Stomach (tissue), 9 donors: ENCODE data around the gene PRSS27. TPM values are rescaled to one million over a fixed set of nuclear protein-coding genes. Genes with fewer than 3 reads are reported as not detected.
"Not testable (repeated sequence)": the region's sequence is repeated elsewhere in the genome, so short reads cannot be mapped to it uniquely, and the experiment has no call there.

ENCODE experiments used
- DNase-seq, 2 donors: peaks; one replicate each; pipeline versions ENCODE4 v3.0.0 to v3.0.0-alpha.2; 2013 to 2019
- H3K27ac ChIP-seq, 5 donors: fragments of 200-600 bp in 4 of 5; sonication (generic) in 4 of 5; one replicate each; pipeline ENCODE4 v1.5.1; 2013 to 2019; ENCODE audit warnings: mild to moderate bottlenecking in 1 of 5, moderate library complexity in 1 of 5
- H3K27me3 ChIP-seq, 3 donors: fragments of 200-600 bp; sonication (generic); one replicate each; pipeline ENCODE4 v1.5.1; 2017 to 2019; ENCODE audit warnings: mixed run types in 1 of 3
- H3K36me3 ChIP-seq, 4 donors: fragments of 200-600 bp; sonication (generic); 1 replicate in 3 of 4; 2 replicates in 1 of 4; pipeline ENCODE4 v1.5.1; 2016 to 2019
- H3K4me1 ChIP-seq, 4 donors: fragments of 200-600 bp; sonication (generic); one replicate each; pipeline ENCODE4 v1.5.1; 2016 to 2019
- H3K4me3 ChIP-seq, 4 donors: fragments of 200-600 bp; sonication (generic) in 3 of 4; one replicate each; pipeline ENCODE4 v1.5.1; 2016 to 2019; ENCODE audit warnings: mild to moderate bottlenecking in 1 of 4
- H3K9me3 ChIP-seq, 4 donors: fragments of 200-600 bp; sonication (generic); one replicate each; pipeline ENCODE4 v1.5.1; 2016 to 2019
- CTCF ChIP-seq, 7 experiments: fragments of 450-650 bp in 4 of 7; fragments of 200-600 bp in 3 of 7; sonication (generic) in 3 of 7; IDR thresholded peaks; one replicate each; pipeline ENCODE4 v1.5.1; 2016 to 2019; ENCODE audit warnings: antibody characterized with exemption in 7 of 7, control low read depth in 2 of 7, mild to moderate bottlenecking in 1 of 7
- EP300 ChIP-seq: sonication (generic); formaldehyde crosslinking; IDR thresholded peaks from one replicate; pipeline ENCODE4 v1.6.1; 2017; ENCODE audit warnings: antibody characterized with exemption
- POLR2A ChIP-seq, 4 donors: fragments of 450-650 bp; IDR thresholded peaks; one replicate each; pipeline ENCODE4 v1.6.1; 2016; ENCODE audit warnings: antibody characterized with exemption in 4 of 4, control low read depth in 2 of 4, mild to moderate bottlenecking in 1 of 4, moderate library complexity in 1 of 4
- POLR2AphosphoS5 ChIP-seq, 3 donors: sonication (generic); formaldehyde crosslinking; IDR thresholded peaks; one replicate each; pipeline ENCODE4 v1.6.1; 2016; ENCODE audit warnings: antibody characterized with exemption in 3 of 3
- WGBS, 5 donors: extraction: QIAGEN DNeasy Blood & Tissue Kit in 3 of 5; methylation state at CpG; one replicate each; pipeline versions ENCODE4 v1.1.5 to v1.1.7; 2013 to 2018; 5-methylcytosine and 5-hydroxymethylcytosine counted together
- intact Hi-C: fragments of 100-400 bp; cut with DNase I; formaldehyde crosslinking; loops from one replicate; pipeline ENCODE4 v1.15.1; 2023; ENCODE audit warnings: low total_unique reads
- polyA plus RNA-seq, 3 donors: library from polyadenylated mRNA; stranded (reverse); fragments of 200-250 nt; gene quantifications; one replicate each; pipeline ENCODE4 v1.2.3, GENCODE V29; 2013
- total RNA-seq, 5 donors: library from RNA; depleted of rRNA; stranded (reverse); fragments of >200 nt; gene quantifications; one replicate each; pipeline versions ENCODE4 v1.1.0 to v1.2.3, GENCODE V29; 2014 to 2016
- donor health status: healthy with polysubstance abuse.
- donor health status: Bipolar disorder and iron deficiency.
- donor health status: healthy.

PRSS27 gene
- total and polyA plus RNA-seq, 8 donors: 0.50 to 74.4 (median 0.66) TPM; not detected in 4

- peak in 1 of 2 donors; percentile 80 for DNase-seq
- H3K27ac ChIP-seq: peak overlapping the region in 1 of 5 donors; percentile 35
- no peaks in the 10 kb centered on the region for H3K9me3 ChIP-seq
- intact Hi-C loops: no loop called here
- peaks cover 0 to 41% (median 30%) of the 10 kb centered on the region in 4 donors for H3K36me3 ChIP-seq
- H3K4me1 ChIP-seq: peaks cover 35 to 53% (median 42%) of the 10 kb centered on the region in 4 donors
- no peak for TF ChIP-seq POLR2AphosphoS5 (IDR thresholded peaks at IDR 0.05)
- no peak for TF ChIP-seq CTCF (IDR thresholded peaks at IDR 0.05)
- H3K27me3 ChIP-seq: no peaks in the 10 kb centered on the region
- H3K4me3 ChIP-seq: no peak overlapping the region
- 63 to 81% (median 69%) methylated on average over 12 to 29 of the region's 29 CpGs for WGBS, 5 donors
These were observed 28.4 kb downstream of the PRSS27 start for GRCh38 chr16:2691491-2692248.

- intact Hi-C loops: no loop called here
- WGBS, 5 donors: 94 to 97% (median 97%) methylated on average over 11 of the region's 11 CpGs
- no peak overlapping the region for H3K4me3 ChIP-seq
- H3K27me3 ChIP-seq: no peaks in the 10 kb centered on the region
- H3K4me1 ChIP-seq: peaks cover 35 to 53% (median 42%) of the 10 kb centered on the region in 4 donors
- peaks cover 0 to 37% (median 27%) of the 10 kb centered on the region in 4 donors for H3K36me3 ChIP-seq
- no peak for TF ChIP-seq POLR2A (IDR thresholded peaks at IDR 0.05)
- TF ChIP-seq CTCF (IDR thresholded peaks at IDR 0.05): no peak
- no peak for TF ChIP-seq POLR2AphosphoS5 (IDR thresholded peaks at IDR 0.05)
- TF ChIP-seq EP300: no peak
- DNase-seq: no peak
- no peak overlapping the region for H3K27ac ChIP-seq
- no peaks in the 10 kb centered on the region for H3K9me3 ChIP-seq
These were observed 29.2 kb downstream of the PRSS27 start for GRCh38 chr16:2690852-2691251.

- intact Hi-C loops: no loop called here
- no peak overlapping the region for H3K27ac ChIP-seq
- no peak for DNase-seq
- H3K36me3 ChIP-seq: peaks cover 0 to 37% (median 27%) of the 10 kb centered on the region in 4 donors
- WGBS, 5 donors: 78 to 87% (median 85%) methylated on average over 25 to 36 of the region's 36 CpGs
- no peak for TF ChIP-seq EP300
- no peak for TF ChIP-seq CTCF (IDR thresholded peaks at IDR 0.05)
- no peak for TF ChIP-seq POLR2AphosphoS5 (IDR thresholded peaks at IDR 0.05)
- no peak for TF ChIP-seq POLR2A (IDR thresholded peaks at IDR 0.05)
- no peak overlapping the region for H3K4me3 ChIP-seq
- H3K9me3 ChIP-seq: no peaks in the 10 kb centered on the region
- H3K4me1 ChIP-seq: peaks cover 35 to 53% (median 42%) of the 10 kb centered on the region in 4 donors
- H3K27me3 ChIP-seq: no peaks in the 10 kb centered on the region
These were observed 29.8 kb downstream of the PRSS27 start for GRCh38 chr16:2689968-2690801.

GRCh38 chr16:2689422-2689821 is 30.6 kb downstream of the PRSS27 start:
- intact Hi-C loops: not testable (repeated sequence)

More at GRCh38 chr16:2689422-2689821, 30.6 kb downstream of the PRSS27 start:
- not testable (repeated sequence) for H3K4me3 ChIP-seq, H3K9me3 ChIP-seq, H3K27me3 ChIP-seq, H3K27ac ChIP-seq, DNase-seq
- WGBS, 5 donors: 24 to 48% (median 44%) methylated on average over 2 to 5 of the region's 13 CpGs
- H3K4me1 ChIP-seq: peaks cover 35 to 58% (median 45%) of the 10 kb centered on the region in 4 donors
- H3K36me3 ChIP-seq: peaks cover 0 to 37% (median 27%) of the 10 kb centered on the region in 4 donors
